IMR-90 (cell line): ENCODE data around the gene ZNF20. TPM values are rescaled to one million over a fixed set of nuclear protein-coding genes. Genes with fewer than 3 reads are reported as not detected.

Experiments
- ATAC-seq: fragments of 200-7000 bp; cut with Tn5 transposase; 2 replicates; pipeline ENCODE4 v1.9.1; 2020; ENCODE audit warnings: low read depth, mild to moderate bottlenecking, moderate library complexity
- BruUV-seq: library from RNA; stranded (reverse); fragments of 400-500 nt; replicated peaks from 2 replicates; lab custom pipeline; 2021; lab: Mats Ljungman, UMichigan
- CTCF ChIA-PET: fragments of 300-600 bp; formaldehyde crosslinking; extraction: SDS; loops from one replicate; lab custom pipeline; 2021; ENCODE audit warnings: antibody characterized with exemption; lab: Yijun Ruan, JAX
- POLR2A ChIA-PET: fragments of 300-600 bp; sonication (Branson Sonifier 250); formaldehyde crosslinking; loops from one replicate; lab custom pipeline; 2022; ENCODE audit warnings: antibody characterized with exemption; ENCODE audit not compliant: unreplicated experiment; lab: Charles Lee
- DNase-seq: peaks from one replicate; pipeline ENCODE4 v3.0.0; 2013
- H2AFZ ChIP-seq: replicated peaks from 2 replicates; pipeline ENCODE3; 2013; ENCODE audit warnings: low read length, mild to moderate bottlenecking; ENCODE audit not compliant: poor library complexity
- H2AK5ac ChIP-seq: 2 replicates; pipeline ENCODE4 v1.6.1; 2013; ENCODE audit warnings: low read depth, low read length, inconsistent platforms
- H2AK9ac ChIP-seq: replicated peaks from 2 replicates; pipeline ENCODE3; 2013; ENCODE audit warnings: mild to moderate bottlenecking, low read depth, low read length, moderate library complexity; ENCODE audit not compliant: poor library complexity
- H2BK120ac ChIP-seq: 2 replicates; pipeline ENCODE4 v1.6.1; 2013; ENCODE audit warnings: low read depth, low read length, inconsistent platforms
- H2BK15ac ChIP-seq: 3 replicates; pipeline ENCODE4 v1.6.1; 2013; ENCODE audit warnings: low read depth, low read length, inconsistent platforms
- H2BK20ac ChIP-seq: 2 replicates; pipeline ENCODE4 v1.6.1; 2013; ENCODE audit warnings: low read depth, mild to moderate bottlenecking, inconsistent platforms, low read length, moderate library complexity
- H2BK5ac ChIP-seq: 2 replicates; pipeline ENCODE4 v1.6.1; 2013; ENCODE audit warnings: mild to moderate bottlenecking, low read depth, low read length, inconsistent platforms; ENCODE audit not compliant: poor library complexity, severe bottlenecking
- H3K14ac ChIP-seq: replicated peaks from 2 replicates; pipeline ENCODE4 v1.6.1; 2013; ENCODE audit warnings: low read depth, low read length, inconsistent platforms
- H3K18ac ChIP-seq: 2 replicates; pipeline ENCODE4 v1.6.1; 2013; ENCODE audit warnings: low read depth, low read length, control low read depth
- H3K23ac ChIP-seq: 2 replicates; pipeline ENCODE4 v1.6.1; 2013; ENCODE audit warnings: low read depth, low read length, inconsistent platforms
- H3K27ac ChIP-seq: 2 replicates; pipeline ENCODE4 v1.5.1; 2013; ENCODE audit warnings: mild to moderate bottlenecking, control low read depth, low read length; ENCODE audit not compliant: insufficient read depth
- H3K27me3 ChIP-seq: 2 replicates; pipeline ENCODE4 v1.6.1; 2013; ENCODE audit warnings: low read length; ENCODE audit not compliant: control insufficient read depth, insufficient read depth
- H3K36me3 ChIP-seq: 2 replicates; pipeline ENCODE4 v1.6.1; 2013; ENCODE audit warnings: low read length, mixed read lengths; ENCODE audit not compliant: control insufficient read depth, insufficient read depth
- H3K4ac ChIP-seq: 2 replicates; pipeline ENCODE4 v1.6.1; 2013; ENCODE audit warnings: low read depth, low read length, inconsistent platforms
- H3K4me1 ChIP-seq: 2 replicates; pipeline ENCODE4 v1.6.1; 2013; ENCODE audit warnings: low read length, mixed read lengths; ENCODE audit not compliant: control insufficient read depth, insufficient read depth
- H3K4me2 ChIP-seq: 2 replicates; pipeline ENCODE4 v1.6.1; 2013; ENCODE audit warnings: low read depth, mild to moderate bottlenecking, control low read depth, low read length, moderate library complexity
- H3K4me3 ChIP-seq: 2 replicates; pipeline ENCODE4 v1.5.1; 2013; ENCODE audit warnings: low read depth, mild to moderate bottlenecking, control low read depth, low read length, moderate library complexity; ENCODE audit not compliant: insufficient read depth
- H3K56ac ChIP-seq: 2 replicates; pipeline ENCODE4 v1.6.1; 2013; ENCODE audit warnings: low read length, inconsistent platforms; ENCODE audit not compliant: insufficient read depth; ENCODE audit errors: extremely low read depth
- H3K79me1 ChIP-seq, 2 experiments: 2 replicates each; pipeline ENCODE4 v1.6.1; 2013; ENCODE audit warnings: low read length in 2 of 2, inconsistent platforms in 1 of 2, low read depth in 1 of 2
- H3K9ac ChIP-seq: 2 replicates; pipeline ENCODE4 v1.6.1; 2013; ENCODE audit warnings: low read depth, low read length, control low read depth
- H3K9me1 ChIP-seq: 2 replicates; pipeline ENCODE4 v1.6.1; 2013; ENCODE audit warnings: low read length, inconsistent platforms; ENCODE audit not compliant: insufficient read depth
- H3K9me3 ChIP-seq: 2 replicates; pipeline ENCODE4 v1.6.1; 2013; ENCODE audit warnings: low read length; ENCODE audit not compliant: control insufficient read depth, insufficient read depth
- H4K20me1 ChIP-seq: 2 replicates; pipeline ENCODE4 v1.6.1; 2013; ENCODE audit warnings: low read length, inconsistent platforms; ENCODE audit not compliant: insufficient read depth
- H4K5ac ChIP-seq: 2 replicates; pipeline ENCODE4 v1.6.1; 2013; ENCODE audit warnings: mild to moderate bottlenecking, low read depth, low read length, control low read depth
- H4K8ac ChIP-seq, 2 experiments: 2 replicates each; pipeline ENCODE4 v1.6.1; 2013; ENCODE audit warnings: low read depth in 2 of 2, low read length in 2 of 2, control low read depth in 1 of 2, inconsistent platforms in 1 of 2
- H4K91ac ChIP-seq: 2 replicates; pipeline ENCODE4 v1.6.1; 2013; ENCODE audit warnings: low read depth, low read length, inconsistent platforms; ENCODE audit not compliant: insufficient read depth
- BHLHE40 ChIP-seq: fragments of 150-350 bp; IDR thresholded peaks from 2 replicates; pipeline ENCODE4 v1.6.1; 2016; ENCODE audit warnings: mild to moderate bottlenecking, low read depth, low read length
- CHD1 ChIP-seq: IDR thresholded peaks from 2 replicates; pipeline ENCODE4 v1.6.1; 2012; ENCODE audit warnings: low read depth, low read length, improper control_type of control experiment
- CTCF ChIP-seq: conservative IDR thresholded peaks from 2 replicates; pipeline ENCODE4 v1.5.1; 2012; ENCODE audit warnings: mild to moderate bottlenecking, low read depth, low read length, improper control_type of control experiment
- ELK1 ChIP-seq: fragments of 150-350 bp; IDR thresholded peaks from 2 replicates; pipeline ENCODE4 v1.6.1; 2016; ENCODE audit warnings: low read depth, mild to moderate bottlenecking, low read length, moderate library complexity, borderline replicate concordance
- FOS ChIP-seq: fragments of 150-350 bp; IDR thresholded peaks from 2 replicates; pipeline ENCODE4 v1.6.1; 2016; ENCODE audit warnings: low read depth, low read length
- MAFK ChIP-seq: IDR thresholded peaks from 2 replicates; pipeline ENCODE4 v1.6.1; 2012; ENCODE audit warnings: low read depth, low read length, improper control_type of control experiment
- MAZ ChIP-seq: IDR thresholded peaks from 2 replicates; pipeline ENCODE4 v1.6.1; 2012; ENCODE audit warnings: low read depth, mild to moderate bottlenecking, low read length, improper control_type of control experiment, moderate library complexity, borderline replicate concordance
- MXI1 ChIP-seq: IDR thresholded peaks from 2 replicates; pipeline ENCODE4 v1.6.1; 2012; ENCODE audit warnings: low read depth, mild to moderate bottlenecking, low read length, moderate library complexity, borderline replicate concordance
- NFE2L2 ChIP-seq: fragments of 150-350 bp; IDR thresholded peaks from 2 replicates; pipeline ENCODE4 v1.6.1; 2016; ENCODE audit warnings: low read depth, mild to moderate bottlenecking, low read length
- POLR2A ChIP-seq: IDR thresholded peaks from 2 replicates; pipeline ENCODE4 v1.6.1; 2012; ENCODE audit warnings: mild to moderate bottlenecking, low read depth, low read length
- RAD21 ChIP-seq: IDR thresholded peaks from 2 replicates; pipeline ENCODE4 v1.6.1; 2012; ENCODE audit warnings: low read length, improper control_type of control experiment
- RCOR1 ChIP-seq: IDR thresholded peaks from 2 replicates; pipeline ENCODE4 v1.6.1; 2012; ENCODE audit warnings: mild to moderate bottlenecking, low read length, improper control_type of control experiment; ENCODE audit not compliant: insufficient replicate concordance
- RFX5 ChIP-seq: IDR thresholded peaks from 2 replicates; pipeline ENCODE4 v1.8.0; 2012; ENCODE audit warnings: low read depth, mild to moderate bottlenecking, low read length, moderate library complexity
- SMC3 ChIP-seq: fragments of 150-350 bp; IDR thresholded peaks from 2 replicates; pipeline ENCODE4 v1.6.1; 2016; ENCODE audit warnings: low read depth, mild to moderate bottlenecking, antibody characterized with exemption, low read length, moderate library complexity
- USF2 ChIP-seq: fragments of 150-350 bp; IDR thresholded peaks from 2 replicates; pipeline ENCODE4 v1.6.1; 2017; ENCODE audit warnings: mild to moderate bottlenecking, antibody characterized with exemption, low read length, low read depth
- WGBS, 2 experiments: methylation state at CpG; one replicate each; pipeline versions ENCODE4 v1.1.5 to v1.1.7; 2013; ENCODE audit warnings: missing lambda C conversion rate in 2 of 2; ENCODE audit not compliant: insufficient read length in 1 of 2; ENCODE audit errors: extremely low coverage in 2 of 2; 5-methylcytosine and 5-hydroxymethylcytosine counted together
- dilution Hi-C: fragments of 300-500 bp; cut with HindIII; formaldehyde crosslinking; loops from one replicate; pipeline ENCODE4 v1.14.3; 2018; ENCODE audit warnings: low sequenced_read_pairs; ENCODE audit not compliant: unreplicated experiment
- in situ Hi-C: fragments of 300-500 bp; cut with MboI; formaldehyde crosslinking; loops from 3 replicates; pipeline ENCODE4 v1.14.3; 2019; ENCODE audit warnings: low sequenced_read_pairs, inconsistent platforms, mixed read lengths
- intact Hi-C: fragments of 100-400 bp; cut with micrococcal nuclease; formaldehyde crosslinking; loops from 2 replicates; pipeline ENCODE4 v1.10.0; 2022
- polyA plus RNA-seq, 3 experiments: library from polyadenylated mRNA; depleted of rRNA; stranded (reverse); fragments of >200 nt; gene quantifications; 2 replicates each; pipeline ENCODE4 v1.2.3, GENCODE V29; 2012; ENCODE audit warnings: low replicate concordance in 1 of 3
- total RNA-seq: library from RNA; depleted of rRNA; stranded (reverse); fragments of >200 nt; gene quantifications from 2 replicates; pipeline ENCODE4 v1.2.3, GENCODE V29; 2012

ZNF20 gene
- total and polyA plus RNA-seq, 2 of the 4 experiments (the other 2 are of a cell fraction) = 2.1 to 7.9 TPM

GRCh38 chr19:12112701-12113100 is 27.4 kb downstream of the ZNF20 start:
- H3K56ac ChIP-seq = no peak overlapping the region
- H2BK120ac ChIP-seq = no peak overlapping the region
- no peak overlapping the region for H4K91ac ChIP-seq
- TF ChIP-seq USF2 = no peak
- no peak for TF ChIP-seq ELK1
- TF ChIP-seq CTCF = no peak
- TF ChIP-seq NFE2L2 = no peak
- TF ChIP-seq RFX5 = no peak
- TF ChIP-seq FOS = no peak
- no peak for TF ChIP-seq POLR2A
- TF ChIP-seq RCOR1 = no peak
- TF ChIP-seq MXI1 = no peak
- no peak for TF ChIP-seq MAFK
- no peak for TF ChIP-seq CHD1
- no peak for TF ChIP-seq SMC3
- TF ChIP-seq MAZ = no peak
- no peak for TF ChIP-seq RAD21
- TF ChIP-seq BHLHE40 = no peak
- H3K36me3 ChIP-seq = peaks cover 20% of the 10 kb centered on the region
- H3K4me1 ChIP-seq = no peaks in the 10 kb centered on the region
- H4K20me1 ChIP-seq = no peaks in the 10 kb centered on the region
- H3K27ac ChIP-seq = no peak overlapping the region
- ATAC-seq (no peak), DNase-seq (no peak)
- H2BK20ac ChIP-seq = no peak overlapping the region
- POLR2A ChIA-PET = no interaction called here
- H4K8ac ChIP-seq = no peak overlapping the region
- in situ Hi-C loops = no loop called here
- no TSS peak for BruUV-seq
- H3K27me3 ChIP-seq = no peaks in the 10 kb centered on the region
- H3K9me3 ChIP-seq = peaks cover 39% of the 10 kb centered on the region
- H2BK15ac ChIP-seq = no peak overlapping the region
- H4K5ac ChIP-seq = no peak overlapping the region
- H3K4me3 ChIP-seq = no peak overlapping the region
- CTCF ChIA-PET = no interaction called here
- no peak overlapping the region for H2AK5ac ChIP-seq
- no peak overlapping the region for H3K18ac ChIP-seq
- H2BK5ac ChIP-seq = no peak overlapping the region
- peaks cover 0 to 8% of the 10 kb centered on the region in 2 experiments; a peak in 1 of 4 replicates for H3K79me1 ChIP-seq
- H2AK9ac ChIP-seq = no peak overlapping the region
- no peak overlapping the region for H3K14ac ChIP-seq
- dilution Hi-C loops = no loop called here
- no peaks in the 10 kb centered on the region for H3K9me1 ChIP-seq
- H3K23ac ChIP-seq = no peak overlapping the region
- intact Hi-C loops = no loop called here
- H3K9ac ChIP-seq = no peak overlapping the region
- no peak overlapping the region for H3K4ac ChIP-seq
- no peak overlapping the region for H2AFZ ChIP-seq
- no peak overlapping the region for H3K4me2 ChIP-seq
- WGBS, 2 experiments = no CpG with 5 or more reads among the region's 8 CpGs
